Panc1 (cell line): ENCODE data around the gene DAB2IP. TPM values are rescaled to one million over a fixed set of nuclear protein-coding genes. Genes with fewer than 3 reads are reported as not detected.

ENCODE experiments used
- ATAC-seq: fragments of 200-7000 bp; cut with Tn5 transposase; 2 replicates; pipeline ENCODE4 v1.9.1; 2020; ENCODE audit warnings: mild to moderate bottlenecking, moderate library complexity
- BruUV-seq: library from RNA; stranded (reverse); fragments of 400-500 nt; replicated peaks from 2 replicates; lab custom pipeline; 2021; lab: Mats Ljungman, UMichigan
- CTCF ChIA-PET: fragments of 300-600 bp; sonication (Branson Sonifier 250); formaldehyde crosslinking; loops from one replicate; lab custom pipeline; 2022; ENCODE audit warnings: antibody characterized with exemption; lab: Charles Lee
- POLR2A ChIA-PET: fragments of 300-600 bp; sonication (Branson Sonifier 250); formaldehyde crosslinking; loops from one replicate; lab custom pipeline; 2022; ENCODE audit warnings: antibody characterized with exemption; lab: Charles Lee
- DNase-seq: peaks from one replicate; pipeline ENCODE4 v3.0.0-alpha.2; 2010; ENCODE audit warnings: low read depth, low spot score
- H3K27ac ChIP-seq: 2 replicates; pipeline ENCODE4 v1.5.1; 2011; ENCODE audit warnings: mild to moderate bottlenecking, low read length, inconsistent platforms
- H3K27me3 ChIP-seq: fragments of 200-500 bp; sonication (Bioruptor generic); 2 replicates; pipeline ENCODE4 v1.6.0; 2014; ENCODE audit warnings: low read length, inconsistent platforms; ENCODE audit not compliant: control insufficient read depth, insufficient read depth
- H3K36me3 ChIP-seq: fragments of 200-500 bp; sonication (Bioruptor generic); 2 replicates; pipeline ENCODE4 v1.5.1; 2014; ENCODE audit warnings: inconsistent platforms, mild to moderate bottlenecking, low read length, moderate library complexity; ENCODE audit not compliant: control insufficient read depth, insufficient read depth
- H3K4me1 ChIP-seq: 2 replicates; pipeline ENCODE4 v1.5.1; 2011; ENCODE audit warnings: inconsistent platforms, mild to moderate bottlenecking, low read length, moderate library complexity; ENCODE audit not compliant: control insufficient read depth, insufficient read depth
- H3K4me3 ChIP-seq, 2 experiments: 2 replicates each; pipeline ENCODE4 v1.5.1; 2011 to 2012; ENCODE audit warnings: low read depth in 2 of 2, low read length in 2 of 2, mild to moderate bottlenecking in 2 of 2, inconsistent platforms in 1 of 2, moderate library complexity in 1 of 2
- H3K9me3 ChIP-seq: fragments of 200-500 bp; sonication (Bioruptor generic); 2 replicates; pipeline ENCODE4 v1.5.1; 2014; ENCODE audit warnings: low read depth, mild to moderate bottlenecking, inconsistent platforms, low read length, moderate library complexity; ENCODE audit not compliant: control insufficient read depth, insufficient read depth
- POLR2AphosphoS5 ChIP-seq: IDR thresholded peaks from 2 replicates; pipeline ENCODE4 v1.6.1; 2012; ENCODE audit warnings: mild to moderate bottlenecking, low read depth, low read length, moderate library complexity
- SIN3A ChIP-seq: IDR thresholded peaks from 2 replicates; pipeline ENCODE4 v1.6.1; 2012; ENCODE audit warnings: low read depth, mild to moderate bottlenecking, low read length, moderate library complexity, borderline replicate concordance; ENCODE audit not compliant: insufficient read depth
- TCF7L2 ChIP-seq: IDR thresholded peaks from 2 replicates; pipeline ENCODE4 v1.6.1; 2011; ENCODE audit warnings: mild to moderate bottlenecking, low read depth, low read length, inconsistent platforms
- in situ Hi-C: cut with HindIII; loops from 2 replicates; pipeline ENCODE4 v1.10.0; 2016; ENCODE audit warnings: low sequenced_read_pairs, low pct_unique_long_range_greater_than_20kb
- intact Hi-C: fragments of 100-400 bp; cut with micrococcal nuclease; formaldehyde crosslinking; loops from one replicate; pipeline ENCODE4 v1.10.0; 2022; ENCODE audit not compliant: unreplicated experiment
- total RNA-seq: library from RNA; stranded (reverse); gene quantifications from one replicate; pipeline ENCODE4 v1.2.1, GENCODE V29; 2021; ENCODE audit not compliant: unreplicated experiment
- TF ChIP-seq, protein P1 (sequence below), 2 experiments: IDR thresholded peaks; 2 replicates each; pipeline ENCODE4 v1.6.1; 2011 to 2012; ENCODE audit warnings: low read depth in 2 of 2, control low read depth in 1 of 2, low read length in 1 of 2, mild to moderate bottlenecking in 1 of 2, moderate library complexity in 1 of 2; ENCODE audit not compliant: insufficient read depth in 1 of 2
- TF ChIP-seq, protein P2 (sequence below): fragments of 450-650 bp; IDR thresholded peaks from 2 replicates; pipeline ENCODE4 v1.5.1; 2017; ENCODE audit warnings: mild to moderate bottlenecking

Gene DAB2IP
- total RNA-seq, 1 experiment from 2014 or later = 18.4 TPM

DNA sequence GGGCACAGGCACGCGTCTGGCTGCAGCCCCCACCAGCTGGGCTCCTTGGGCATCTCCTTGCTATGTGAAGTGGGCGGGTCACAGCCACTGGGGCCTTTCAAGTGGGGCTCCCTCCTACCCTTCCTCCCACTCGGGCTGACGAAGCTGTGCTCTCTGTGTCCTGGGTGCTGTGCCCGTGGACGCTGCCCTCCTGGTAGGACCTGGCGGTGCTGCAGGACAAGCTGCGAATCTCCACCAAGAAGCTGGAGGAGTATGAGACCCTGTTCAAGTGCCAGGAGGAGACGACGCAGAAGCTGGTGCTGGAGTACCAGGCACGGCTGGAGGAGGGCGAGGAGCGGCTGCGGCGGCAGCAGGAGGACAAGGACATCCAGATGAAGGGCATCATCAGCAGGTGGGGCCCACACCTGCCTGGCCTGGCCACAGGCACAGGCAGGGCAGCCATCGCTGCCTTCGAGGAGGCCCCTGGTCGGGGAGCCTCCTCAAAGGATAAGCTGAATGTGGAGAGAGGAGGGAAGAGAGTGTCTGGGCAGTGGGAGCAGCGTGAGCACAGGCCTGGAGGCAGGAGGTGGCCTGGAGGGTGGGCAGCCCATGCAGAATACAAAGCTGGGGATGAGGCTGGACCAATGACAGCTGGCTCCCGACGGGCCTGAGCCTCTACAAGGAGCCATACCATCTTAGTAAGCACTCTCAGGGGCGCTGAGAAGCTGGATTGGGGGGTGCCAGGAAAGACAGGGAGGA is 124.7 kb downstream of the DAB2IP start:
- no peaks in the 10 kb centered on the region for H3K36me3 ChIP-seq
- TF ChIP-seq SIN3A = no peak
- no peak for TF ChIP-seq TCF7L2
- TF ChIP-seq, protein P1, sequence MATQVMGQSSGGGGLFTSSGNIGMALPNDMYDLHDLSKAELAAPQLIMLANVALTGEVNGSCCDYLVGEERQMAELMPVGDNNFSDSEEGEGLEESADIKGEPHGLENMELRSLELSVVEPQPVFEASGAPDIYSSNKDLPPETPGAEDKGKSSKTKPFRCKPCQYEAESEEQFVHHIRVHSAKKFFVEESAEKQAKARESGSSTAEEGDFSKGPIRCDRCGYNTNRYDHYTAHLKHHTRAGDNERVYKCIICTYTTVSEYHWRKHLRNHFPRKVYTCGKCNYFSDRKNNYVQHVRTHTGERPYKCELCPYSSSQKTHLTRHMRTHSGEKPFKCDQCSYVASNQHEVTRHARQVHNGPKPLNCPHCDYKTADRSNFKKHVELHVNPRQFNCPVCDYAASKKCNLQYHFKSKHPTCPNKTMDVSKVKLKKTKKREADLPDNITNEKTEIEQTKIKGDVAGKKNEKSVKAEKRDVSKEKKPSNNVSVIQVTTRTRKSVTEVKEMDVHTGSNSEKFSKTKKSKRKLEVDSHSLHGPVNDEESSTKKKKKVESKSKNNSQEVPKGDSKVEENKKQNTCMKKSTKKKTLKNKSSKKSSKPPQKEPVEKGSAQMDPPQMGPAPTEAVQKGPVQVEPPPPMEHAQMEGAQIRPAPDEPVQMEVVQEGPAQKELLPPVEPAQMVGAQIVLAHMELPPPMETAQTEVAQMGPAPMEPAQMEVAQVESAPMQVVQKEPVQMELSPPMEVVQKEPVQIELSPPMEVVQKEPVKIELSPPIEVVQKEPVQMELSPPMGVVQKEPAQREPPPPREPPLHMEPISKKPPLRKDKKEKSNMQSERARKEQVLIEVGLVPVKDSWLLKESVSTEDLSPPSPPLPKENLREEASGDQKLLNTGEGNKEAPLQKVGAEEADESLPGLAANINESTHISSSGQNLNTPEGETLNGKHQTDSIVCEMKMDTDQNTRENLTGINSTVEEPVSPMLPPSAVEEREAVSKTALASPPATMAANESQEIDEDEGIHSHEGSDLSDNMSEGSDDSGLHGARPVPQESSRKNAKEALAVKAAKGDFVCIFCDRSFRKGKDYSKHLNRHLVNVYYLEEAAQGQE (IDR thresholded peaks at IDR 0.05; ENCODE audit: insufficient read depth in 1 of 2, low read depth in 2 of 2, low read length in 1 of 2) = no peak
- TF ChIP-seq, protein P2, sequence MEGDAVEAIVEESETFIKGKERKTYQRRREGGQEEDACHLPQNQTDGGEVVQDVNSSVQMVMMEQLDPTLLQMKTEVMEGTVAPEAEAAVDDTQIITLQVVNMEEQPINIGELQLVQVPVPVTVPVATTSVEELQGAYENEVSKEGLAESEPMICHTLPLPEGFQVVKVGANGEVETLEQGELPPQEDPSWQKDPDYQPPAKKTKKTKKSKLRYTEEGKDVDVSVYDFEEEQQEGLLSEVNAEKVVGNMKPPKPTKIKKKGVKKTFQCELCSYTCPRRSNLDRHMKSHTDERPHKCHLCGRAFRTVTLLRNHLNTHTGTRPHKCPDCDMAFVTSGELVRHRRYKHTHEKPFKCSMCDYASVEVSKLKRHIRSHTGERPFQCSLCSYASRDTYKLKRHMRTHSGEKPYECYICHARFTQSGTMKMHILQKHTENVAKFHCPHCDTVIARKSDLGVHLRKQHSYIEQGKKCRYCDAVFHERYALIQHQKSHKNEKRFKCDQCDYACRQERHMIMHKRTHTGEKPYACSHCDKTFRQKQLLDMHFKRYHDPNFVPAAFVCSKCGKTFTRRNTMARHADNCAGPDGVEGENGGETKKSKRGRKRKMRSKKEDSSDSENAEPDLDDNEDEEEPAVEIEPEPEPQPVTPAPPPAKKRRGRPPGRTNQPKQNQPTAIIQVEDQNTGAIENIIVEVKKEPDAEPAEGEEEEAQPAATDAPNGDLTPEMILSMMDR = no peak
- TF ChIP-seq POLR2AphosphoS5 = no peak
- ATAC-seq (no peak), DNase-seq (no peak)
- H3K9me3 ChIP-seq = no peaks in the 10 kb centered on the region
- no TSS peak for BruUV-seq
- H3K4me1 ChIP-seq = no peaks in the 10 kb centered on the region
- in situ Hi-C loops = no loop called here
- CTCF ChIA-PET = no interaction called here
- no peak overlapping the region for H3K27ac ChIP-seq
- H3K27me3 ChIP-seq = no peaks in the 10 kb centered on the region
- POLR2A ChIA-PET = no interaction called here
- intact Hi-C loops = no loop called here
- no peak overlapping the region for H3K4me3 ChIP-seq

DNA sequence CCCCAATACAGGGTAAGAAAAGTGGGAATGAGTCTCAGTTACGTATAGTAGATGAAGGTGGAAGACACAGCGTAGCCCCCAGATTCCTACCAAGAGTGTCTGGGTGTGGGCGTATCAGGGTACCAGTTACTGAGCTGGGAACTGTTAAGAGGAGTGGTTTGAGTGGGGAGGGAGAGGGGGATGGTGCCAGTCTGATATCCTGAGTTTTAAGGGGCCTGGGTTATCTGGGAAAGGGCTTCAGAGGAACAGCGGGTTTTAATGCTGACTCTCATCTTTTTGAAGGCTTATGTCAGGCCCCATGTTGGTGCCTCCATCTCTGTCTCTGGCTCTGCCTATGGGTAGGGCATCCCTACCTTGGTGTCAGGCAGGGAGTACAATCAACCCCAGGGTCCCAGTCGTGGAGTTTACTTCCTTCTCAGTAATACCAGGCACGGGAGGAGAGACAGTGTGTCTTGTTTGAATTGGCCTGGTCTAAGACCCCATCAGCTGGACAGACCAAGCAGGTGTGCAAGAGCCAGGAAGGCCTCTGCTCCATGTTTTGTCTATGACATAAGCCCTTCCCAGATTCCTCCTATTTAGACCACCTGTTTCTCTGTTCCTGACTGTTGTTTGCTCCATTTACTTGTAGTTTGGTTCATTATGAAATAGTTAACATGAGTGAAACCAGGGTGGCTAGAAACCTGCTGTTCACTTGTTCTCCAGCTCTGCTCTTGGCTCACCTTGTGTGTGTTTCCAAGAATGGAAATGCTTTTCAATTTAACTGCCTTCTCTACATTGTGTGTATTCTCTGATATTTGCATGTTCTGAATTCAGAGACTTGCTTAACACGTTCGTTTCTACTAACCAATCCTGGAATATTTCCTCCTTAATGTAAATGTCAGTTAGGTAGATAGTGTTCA is 125.6 kb downstream of the DAB2IP start:
- H3K4me1 ChIP-seq = no peaks in the 10 kb centered on the region
- ATAC-seq = no peak
- TF ChIP-seq TCF7L2 (no peak), SIN3A (no peak), POLR2AphosphoS5 (no peak)
- TF ChIP-seq, protein P2 = no peak
- TF ChIP-seq, protein P1 (IDR thresholded peaks at IDR 0.05; ENCODE audit: insufficient read depth in 1 of 2, low read depth in 2 of 2, low read length in 1 of 2) = no peak
- in situ Hi-C loops (no loop called here), intact Hi-C loops (no loop called here)
- CTCF ChIA-PET = no interaction called here
- DNase-seq = no peak
- H3K9me3 ChIP-seq = no peaks in the 10 kb centered on the region
- H3K27ac ChIP-seq = no peak overlapping the region
- H3K4me3 ChIP-seq = no peak overlapping the region
- no peaks in the 10 kb centered on the region for H3K36me3 ChIP-seq
- H3K27me3 ChIP-seq = no peaks in the 10 kb centered on the region
- BruUV-seq = no TSS peak
- POLR2A ChIA-PET = no interaction called here
